NCI-H226 (cell line): Measurements from ENCODE around the gene VIT.
A peak's percentile ranks its signal among the peaks of the same experiment; 100 is the strongest.

Experiments used
- DNase-seq: peaks from one replicate; pipeline ENCODE4 v3.0.0-alpha.2; 2015

VIT gene

DNA sequence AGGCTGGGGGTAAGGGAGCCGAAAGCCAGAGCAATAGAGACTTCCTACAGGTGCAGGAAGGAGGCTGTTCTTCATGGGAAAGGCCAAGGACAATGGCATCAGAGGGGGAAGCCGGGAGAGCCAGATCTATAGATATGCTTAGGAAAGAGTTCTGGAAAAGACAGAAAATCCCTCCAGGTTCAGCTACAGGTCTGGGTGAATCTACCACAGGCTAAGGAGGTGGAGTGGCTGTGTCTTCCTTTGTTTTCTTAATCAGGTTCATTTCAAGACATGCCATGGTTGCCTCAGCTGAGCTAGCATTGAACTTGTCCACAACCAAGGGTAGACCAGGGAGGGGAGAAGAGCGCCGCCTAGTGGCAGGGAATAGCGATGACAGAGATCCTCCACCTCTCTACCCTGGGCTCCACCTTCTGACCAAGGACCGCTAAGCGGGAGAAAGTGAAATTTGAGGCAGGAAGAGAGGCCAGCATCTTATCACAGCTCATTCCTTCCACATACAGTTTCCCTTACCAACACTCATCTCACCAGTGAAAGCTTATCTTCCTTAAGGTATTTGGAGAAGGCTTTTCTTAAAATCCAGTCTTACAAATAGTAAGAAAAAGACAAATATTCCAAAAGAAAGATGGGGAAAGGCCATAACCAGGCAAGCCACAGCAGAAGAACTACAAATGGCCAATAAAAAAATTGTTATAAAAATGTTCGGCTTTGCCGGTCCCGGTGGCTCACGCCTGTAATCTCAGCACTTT lies 74.2 kb downstream of the VIT start:
- DNase-seq = peak; percentile 40

DNA sequence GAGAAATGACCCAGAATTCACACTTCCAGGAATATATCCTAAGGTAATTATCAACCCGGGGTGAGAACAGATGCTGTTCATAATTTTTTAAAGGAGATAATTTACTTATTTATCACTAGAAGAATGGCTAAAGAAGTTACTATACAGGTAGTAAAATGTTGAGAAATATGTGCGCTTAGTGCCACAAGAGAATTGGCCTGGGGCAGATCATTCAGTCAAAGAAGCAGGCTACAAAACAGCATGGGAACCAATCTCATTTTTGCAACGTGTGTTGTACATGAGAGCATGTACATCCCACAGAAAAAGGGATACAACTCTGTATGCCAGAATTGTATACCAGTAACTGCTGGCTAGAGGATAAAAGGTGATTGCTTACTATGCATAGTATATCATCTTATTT lies 75.2 kb downstream of the VIT start:
- no peak for DNase-seq

DNA sequence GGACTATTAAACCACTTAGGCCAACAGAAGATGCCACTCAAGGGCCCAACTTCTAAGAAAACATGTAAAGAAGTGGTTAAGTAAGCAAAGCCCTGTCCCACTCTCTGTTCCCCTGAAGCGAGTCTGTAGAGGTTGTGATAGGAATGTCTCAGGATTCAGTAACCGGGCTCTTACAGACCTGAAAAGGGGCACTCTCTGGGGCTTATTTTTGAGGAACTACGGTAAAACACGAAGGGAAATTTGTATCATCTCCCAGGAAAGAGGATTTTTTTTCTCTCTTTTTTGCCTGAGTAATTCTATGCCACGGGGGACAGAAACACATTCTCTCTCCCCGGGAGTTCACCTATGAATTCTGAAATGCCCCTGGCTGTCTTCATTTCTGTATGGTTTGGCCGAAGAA lies 77.4 kb downstream of the VIT start:
- no peak for DNase-seq

DNA sequence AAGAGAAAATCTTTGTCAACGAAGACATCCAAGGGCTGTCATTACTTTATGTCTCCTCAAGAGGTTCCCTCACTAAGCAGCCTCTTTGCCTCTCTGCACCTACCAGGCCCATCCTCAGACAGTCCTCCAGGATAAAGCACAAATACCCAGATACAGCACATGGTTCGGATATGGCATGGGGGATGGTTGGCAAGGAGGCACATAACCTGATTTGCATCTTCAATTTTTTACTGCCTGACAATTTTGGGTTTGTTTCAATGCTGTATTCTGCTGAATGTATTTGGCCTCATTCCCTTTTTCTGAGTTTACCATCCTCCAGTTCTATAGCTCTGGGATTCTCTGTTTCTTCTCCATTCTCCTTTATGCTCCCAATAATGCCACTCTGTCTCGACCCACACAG lies 78.8 kb downstream of the VIT start:
- no peak for DNase-seq

DNA sequence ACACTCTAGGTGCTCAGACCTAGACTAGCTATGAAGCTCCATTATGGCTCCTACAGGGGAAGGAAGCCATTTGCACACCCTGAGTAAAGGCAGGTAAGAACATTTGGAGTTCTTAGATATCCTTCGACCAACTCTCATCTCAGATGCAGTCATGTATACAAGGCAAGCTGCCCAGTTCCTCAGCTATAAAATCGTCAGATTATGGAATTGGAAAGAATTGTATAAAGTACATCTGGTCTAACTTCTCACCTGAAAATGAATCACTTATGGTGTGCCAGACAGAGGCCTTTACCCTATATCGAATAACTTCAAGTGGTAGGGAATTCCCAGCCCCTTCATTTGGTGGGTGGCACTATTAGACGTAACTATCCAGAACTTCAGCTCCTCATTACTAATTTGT lies 79.3 kb downstream of the VIT start:
- no peak for DNase-seq

GRCh38 chr2:36777272-36777671 lies 80.8 kb downstream of the VIT start:
- DNase-seq = no peak

- no peak for DNase-seq
Measured at GRCh38 chr2:36777788-36778187, 81.3 kb downstream of the VIT start.

DNA sequence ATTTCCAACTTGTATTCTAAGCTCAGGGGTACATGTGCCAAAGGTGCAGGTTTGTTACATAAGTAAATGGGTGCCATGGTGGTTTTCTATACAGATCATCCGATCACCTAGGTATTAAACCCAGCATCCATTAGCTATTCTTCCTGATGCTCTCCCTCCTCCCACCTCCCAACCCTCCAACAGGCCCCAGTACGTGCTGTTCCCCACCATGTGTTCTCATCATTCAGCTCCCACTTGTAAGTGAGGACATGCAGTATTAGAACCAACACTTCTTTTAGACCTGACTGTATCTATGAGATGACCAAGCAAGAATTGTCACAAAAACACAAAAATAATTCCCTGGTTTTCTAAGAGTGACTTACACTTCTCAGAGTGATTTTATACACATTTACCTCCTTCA lies 83.0 kb downstream of the VIT start:
- DNase-seq = no peak

DNA sequence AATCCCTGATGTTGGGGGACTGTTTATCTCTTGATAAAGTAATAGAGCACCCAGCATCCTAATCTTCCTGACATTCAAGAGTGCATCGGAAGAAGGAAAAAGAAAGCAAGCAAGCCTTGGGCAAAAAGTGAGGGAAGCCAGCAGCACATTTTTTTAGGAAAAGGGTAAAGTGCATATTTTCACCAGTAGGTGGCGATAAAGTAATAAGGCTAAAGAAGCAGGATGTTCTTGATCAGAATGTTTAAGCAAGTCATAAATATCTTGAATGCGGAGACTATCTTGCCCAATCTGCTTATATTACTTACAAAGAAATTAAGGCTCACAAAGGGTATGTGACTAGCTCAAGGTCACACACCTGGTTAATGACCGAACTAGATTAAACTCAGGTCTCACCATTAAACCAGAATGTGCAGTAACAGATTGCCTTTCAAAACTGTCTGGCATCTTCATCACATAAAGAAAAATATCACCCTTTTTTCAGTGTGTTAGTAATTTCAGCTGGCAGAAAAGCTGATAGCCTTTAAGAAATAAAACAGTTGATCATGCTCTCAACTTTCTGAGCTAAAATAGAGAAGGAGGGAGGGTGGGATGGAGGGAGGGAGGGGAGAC lies 83.8 kb downstream of the VIT start:
- DNase-seq = peak; percentile 15

DNA sequence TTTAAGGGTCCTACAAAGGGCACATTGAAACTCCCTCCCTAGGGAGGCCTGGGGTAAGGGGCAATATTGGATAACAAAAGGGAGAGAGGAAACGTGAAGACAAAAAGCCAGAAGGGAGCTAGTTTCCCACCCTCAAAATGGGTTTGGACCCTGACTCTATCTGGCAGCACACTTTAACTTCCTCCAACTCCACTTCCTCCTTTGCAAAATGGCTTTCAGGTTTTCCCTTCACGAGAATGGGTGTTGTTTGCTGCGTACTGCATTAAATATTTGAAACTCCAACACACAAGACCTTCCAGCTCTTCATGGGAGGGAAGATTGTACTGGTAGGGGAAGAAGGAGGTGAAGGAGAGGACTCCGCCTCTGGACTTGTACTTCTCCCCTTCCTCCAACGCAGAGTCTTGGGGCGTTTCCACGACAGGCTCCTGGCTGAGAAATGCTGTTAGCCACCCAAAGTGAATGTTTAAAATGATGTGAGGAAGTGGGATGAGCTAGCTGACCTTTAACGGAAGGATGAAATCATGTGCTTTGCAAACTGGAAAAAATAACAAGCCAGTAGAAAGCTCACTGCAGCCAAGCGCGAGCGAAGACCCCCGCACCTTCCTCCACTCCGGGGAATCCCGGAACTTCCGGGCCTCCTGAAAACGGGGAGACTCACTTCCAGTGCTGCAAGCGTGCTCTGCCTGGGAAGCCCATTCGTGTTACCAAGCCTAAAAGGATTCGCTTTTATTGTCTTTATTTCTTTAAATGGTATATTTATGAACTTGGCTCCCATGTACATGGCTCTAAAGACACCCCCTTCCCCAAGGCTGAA lies 85.6 kb downstream of the VIT start:
- no peak for DNase-seq

DNA sequence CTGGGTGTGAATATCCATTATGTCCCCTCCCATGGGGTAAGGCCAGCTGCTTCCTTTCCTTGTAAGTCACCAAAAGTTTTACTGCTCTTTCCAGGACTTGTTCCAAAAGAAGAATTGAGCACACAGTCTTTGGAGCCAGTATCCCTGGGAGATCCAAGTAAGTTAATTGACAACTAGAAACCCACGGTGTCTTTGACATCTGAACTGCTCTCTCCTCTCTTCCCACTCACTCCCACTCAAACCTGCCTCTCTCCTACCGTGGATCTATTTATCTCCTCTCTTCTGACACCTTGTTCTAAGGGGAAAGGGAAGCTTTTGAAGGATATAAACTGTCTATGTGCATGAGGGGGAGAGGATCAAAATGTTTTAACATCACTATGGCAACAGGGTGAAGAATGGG lies 86.7 kb downstream of the VIT start:
- DNase-seq = no peak

DNA sequence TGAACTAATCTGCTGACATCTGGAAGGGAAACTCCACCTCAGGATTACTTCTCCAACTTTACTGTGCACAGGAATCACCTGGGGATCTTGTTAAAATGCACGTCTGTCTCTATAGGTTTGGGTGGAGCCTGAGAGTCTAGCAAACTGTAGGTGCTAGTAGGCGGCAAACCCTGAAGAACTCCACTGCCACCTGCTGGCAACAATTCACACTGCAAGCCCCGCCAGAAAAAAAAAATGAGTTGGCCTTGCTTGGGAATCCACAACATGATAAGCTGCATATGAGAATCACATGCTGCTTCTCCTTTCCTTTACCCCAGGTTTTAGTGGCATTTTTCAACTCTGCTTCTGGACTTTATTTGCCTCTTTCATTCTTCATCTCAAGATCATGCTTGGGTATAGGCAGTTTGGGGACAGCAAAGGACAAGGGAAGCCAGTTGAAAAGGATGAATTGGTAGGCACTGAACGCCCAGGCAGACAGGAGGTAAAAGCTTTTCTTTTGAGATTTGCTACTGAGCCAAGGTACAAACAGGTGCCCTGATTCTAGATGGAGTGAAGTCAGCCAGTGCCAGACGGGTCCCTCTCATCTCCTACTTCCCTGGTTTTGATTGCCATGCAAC lies 88.8 kb downstream of the VIT start:
- peak; percentile 52 for DNase-seq

DNA sequence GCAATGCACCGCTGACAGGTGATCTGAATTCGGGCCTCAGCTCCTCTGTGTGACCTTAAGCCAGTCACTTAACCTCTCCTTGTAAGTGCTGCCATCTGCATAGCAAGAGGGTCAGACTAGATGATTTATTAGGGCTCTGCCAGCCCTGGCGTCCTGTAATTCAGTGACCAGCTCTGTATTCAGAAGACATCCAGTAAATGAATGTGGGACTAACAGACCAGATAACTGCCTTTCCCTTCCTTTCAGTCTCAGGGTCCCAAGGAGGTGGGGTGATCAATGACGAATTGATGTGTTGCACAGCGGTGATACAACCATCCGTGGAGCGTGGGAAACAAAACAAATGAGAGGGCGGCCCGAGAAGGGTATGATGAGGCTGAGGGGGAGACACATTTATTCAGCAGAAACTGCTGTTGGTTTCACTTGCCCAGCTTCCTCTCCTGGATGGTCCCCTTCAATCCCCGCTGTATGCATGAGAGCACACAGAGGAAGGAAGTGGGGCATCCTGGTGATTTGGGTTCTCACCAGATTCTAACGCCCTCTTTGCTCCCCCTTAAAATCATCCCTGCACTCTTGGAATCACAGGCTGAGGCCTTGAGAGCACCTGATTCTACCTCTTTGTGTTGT lies 92.8 kb downstream of the VIT start:
- no peak for DNase-seq

DNA sequence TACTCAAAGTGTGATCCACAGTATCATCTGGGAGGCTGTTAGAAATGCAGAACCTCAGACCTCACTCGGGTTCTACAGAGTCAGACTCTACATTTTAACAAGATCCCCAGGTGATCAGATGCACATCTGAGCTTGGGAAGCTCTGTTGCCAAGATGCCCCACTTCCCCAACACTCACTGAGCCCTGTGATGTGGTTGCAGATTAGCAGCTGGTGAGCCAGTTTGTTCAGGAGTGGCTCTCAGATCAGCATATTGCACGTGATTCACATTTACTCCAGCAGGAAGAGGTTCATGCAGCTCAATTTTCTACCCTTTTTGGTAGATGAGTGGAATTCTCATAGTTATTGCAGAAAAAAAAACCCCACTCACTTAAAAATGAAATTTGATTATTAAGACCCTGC lies 96.4 kb downstream of the VIT start:
- no peak for DNase-seq

DNA sequence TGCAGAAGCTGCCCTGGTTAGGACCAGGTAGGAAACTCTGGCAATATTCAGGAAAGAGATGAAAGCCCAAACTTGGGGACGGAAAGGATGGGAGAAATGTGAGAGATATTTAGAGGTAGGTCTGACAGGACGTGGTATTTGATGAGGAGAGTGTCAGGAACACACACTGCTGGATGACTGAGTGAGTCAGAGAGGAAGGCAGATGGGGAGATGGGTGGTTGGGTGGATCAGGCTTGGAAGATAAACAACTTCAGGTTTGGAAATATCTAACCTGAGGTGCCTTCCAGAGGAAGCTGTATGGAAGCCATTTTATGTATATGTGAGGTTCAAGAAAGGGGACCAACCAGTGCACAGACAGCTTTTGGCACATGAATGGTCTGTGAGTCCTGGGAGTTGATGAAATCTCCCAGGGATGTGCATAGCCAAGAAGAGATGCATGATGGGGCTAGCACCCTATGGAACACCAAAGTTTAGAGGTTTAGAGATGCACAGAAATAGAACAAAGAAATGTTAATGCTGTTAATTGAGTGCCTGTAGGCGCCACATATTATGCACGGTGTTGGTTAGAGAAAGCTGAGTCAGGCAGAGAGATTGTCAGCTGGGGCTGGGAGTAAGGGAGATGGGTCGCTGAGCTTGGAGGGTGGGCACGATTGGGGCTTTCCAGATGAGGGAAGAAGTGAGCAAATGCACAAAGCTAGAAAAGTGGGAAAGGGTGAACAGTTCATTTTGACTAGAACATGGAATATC lies 101.0 kb downstream of the VIT start:
- DNase-seq = peak; percentile 31

GRCh38 chr2:36798724-36799123 lies 102.2 kb downstream of the VIT start:
- no peak for DNase-seq

GRCh38 chr2:36800381-36800780 lies 103.9 kb downstream of the VIT start:
- no peak for DNase-seq

- DNase-seq = no peak
Measured at GRCh38 chr2:36801088-36801487, 104.6 kb downstream of the VIT start.

GRCh38 chr2:36802952-36803351 lies 106.4 kb downstream of the VIT start:
- DNase-seq = no peak

DNA sequence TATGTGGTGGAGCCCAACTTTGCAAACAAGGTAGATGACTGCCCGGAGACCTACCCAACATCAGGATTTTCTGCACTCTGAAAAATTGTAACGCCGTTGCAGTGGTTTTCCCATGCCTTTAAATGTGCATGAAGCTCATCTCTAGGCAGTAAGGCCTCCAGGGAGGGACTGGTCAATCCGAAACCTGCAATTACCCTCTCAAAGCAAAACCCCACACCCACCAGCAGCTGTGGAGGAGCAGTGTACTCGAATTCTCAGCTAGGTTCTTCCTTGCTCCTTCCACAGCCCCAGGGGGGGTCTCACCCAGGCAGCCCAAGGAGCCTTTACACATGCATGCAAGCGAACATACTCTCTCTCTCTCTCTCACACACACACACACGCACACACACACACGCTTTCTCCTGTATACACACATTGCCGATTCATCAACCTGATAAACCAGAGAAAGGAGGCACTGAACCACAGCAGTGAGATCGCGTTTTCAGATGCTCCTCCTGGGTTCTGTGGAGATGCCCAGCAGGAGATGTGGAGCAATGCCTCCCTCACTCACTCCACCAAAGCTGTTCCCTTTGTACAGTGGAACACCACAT lies 109.2 kb downstream of the VIT start:
- DNase-seq = no peak

- DNase-seq = no peak
Measured at GRCh38 chr2:36807223-36807886, 110.8 kb downstream of the VIT start.
